SK-MEL-5 (cell line): Measurements from ENCODE around the gene GINS2. TPM values are rescaled to one million over a fixed set of nuclear protein-coding genes. Genes with fewer than 3 reads are reported as not detected.

ENCODE experiments used
- DNase-seq: peaks from one replicate; pipeline ENCODE4 v3.0.0-alpha.2; 2016; ENCODE audit warnings: low read depth, low spot score
- in situ Hi-C: cut with HindIII; loops from 2 replicates; pipeline ENCODE4 v1.10.0; 2016; ENCODE audit warnings: low sequenced_read_pairs, high pct_unique_total_duplicates, low pct_unique_long_range_greater_than_20kb
- total RNA-seq: library from RNA; depleted of rRNA; stranded (reverse); fragments of >200 nt; shearing (Covaris generic); gene quantifications from 2 replicates; pipeline ENCODE4 v1.2.3, GENCODE V29; 2014

The GINS2 gene
- total RNA-seq, 1 experiment from 2014 or later, result 10.9 TPM

- peak; percentile 31 for DNase-seq
- in situ Hi-C loops, result no loop called here
Observed at GRCh38 chr16:85718682-85719081, 29.9 kb upstream of the GINS2 start.

- no peak for DNase-seq
- in situ Hi-C loops, result no loop called here
Observed at GRCh38 chr16:85718153-85718477, 29.4 kb upstream of the GINS2 start.

GRCh38 chr16:85717393-85718152, 28.8 kb upstream of the GINS2 start:
- in situ Hi-C loops, result no loop called here

GRCh38 chr16:85716680-85717038, 27.9 kb upstream of the GINS2 start:
- peak; percentile 72 for DNase-seq
- in situ Hi-C loops, result no loop called here

More at GRCh38 chr16:85717393-85718152, 28.8 kb upstream of the GINS2 start:
- DNase-seq, result peak; percentile 75

GRCh38 chr16:85716022-85716679, 27.4 kb upstream of the GINS2 start:
- in situ Hi-C loops, result no loop called here
- no peak for DNase-seq

GRCh38 chr16:85715169-85716021, 26.6 kb upstream of the GINS2 start:
- in situ Hi-C loops, result no loop called here
- DNase-seq, result no peak

- in situ Hi-C loops, result no loop called here
- DNase-seq, result no peak
Observed at GRCh38 chr16:85712801-85713200, 24.0 kb upstream of the GINS2 start.

- no peak for DNase-seq
- in situ Hi-C loops, result no loop called here
Observed at GRCh38 chr16:85711982-85712587, 23.3 kb upstream of the GINS2 start.

GRCh38 chr16:85710732-85711131, 22.0 kb upstream of the GINS2 start:
- no peak for DNase-seq
- in situ Hi-C loops, result no loop called here

- in situ Hi-C loops, result no loop called here
Observed at GRCh38 chr16:85709766-85710585, 21.2 kb upstream of the GINS2 start.

GRCh38 chr16:85708338-85708737, 19.6 kb upstream of the GINS2 start:
- in situ Hi-C loops, result no loop called here
- DNase-seq, result no peak

More at GRCh38 chr16:85709766-85710585, 21.2 kb upstream of the GINS2 start:
- DNase-seq, result no peak

GRCh38 chr16:85707528-85708095, 18.9 kb upstream of the GINS2 start:
- in situ Hi-C loops, result no loop called here
- no peak for DNase-seq

- in situ Hi-C loops, result no loop called here
- DNase-seq, result no peak
Observed at GRCh38 chr16:85706449-85707034, 17.8 kb upstream of the GINS2 start.

GRCh38 chr16:85704900-85705846, 16.4 kb upstream of the GINS2 start:
- in situ Hi-C loops, result no loop called here
- no peak for DNase-seq

GRCh38 chr16:85704011-85704410, 15.3 kb upstream of the GINS2 start:
- in situ Hi-C loops, result no loop called here
- DNase-seq, result no peak

GRCh38 chr16:85699628-85700027, 10.9 kb upstream of the GINS2 start:
- peak; percentile 26 for DNase-seq
- in situ Hi-C loops, result no loop called here
